NCI-H345 (cell line): ENCODE results near the gene TMEM220.
A peak's percentile ranks its signal among the peaks of the same experiment; 100 is the strongest.
"Not testable (repeated sequence)": the region's sequence is repeated elsewhere in the genome, so short reads cannot be mapped to it uniquely, and the experiment has no call there.

Experiments used
- DNase-seq: peaks from one replicate; lab custom pipeline; 2025; lab: John Stamatoyannopoulos, UW

The TMEM220 gene

GRCh38 chr17:10728331-10728892 lies 1.4 kb downstream of the TMEM220 start:
- DNase-seq, result no peak

GRCh38 chr17:10727192-10727591 lies 2.6 kb downstream of the TMEM220 start:
- DNase-seq, result no peak

GRCh38 chr17:10726196-10726595 lies 3.6 kb downstream of the TMEM220 start:
- no peak for DNase-seq

GRCh38 chr17:10725262-10725661 lies 4.6 kb downstream of the TMEM220 start:
- DNase-seq, result no peak

- DNase-seq, result no peak
Measured at GRCh38 chr17:10724546-10725195, 5.2 kb downstream of the TMEM220 start.

- DNase-seq, result no peak
Measured at GRCh38 chr17:10718547-10718946, 11.3 kb downstream of the TMEM220 start.

GRCh38 chr17:10716218-10716617 lies 13.6 kb downstream of the TMEM220 start:
- DNase-seq, result no peak

- DNase-seq, result no peak
Measured at GRCh38 chr17:10713318-10713717, 16.5 kb downstream of the TMEM220 start.

GRCh38 chr17:10705727-10706126 lies 24.1 kb downstream of the TMEM220 start:
- DNase-seq, result no peak

GRCh38 chr17:10702574-10702973 lies 27.2 kb downstream of the TMEM220 start:
- no peak for DNase-seq

- DNase-seq, result no peak
Measured at GRCh38 chr17:10699856-10700255, 30.0 kb downstream of the TMEM220 start.

GRCh38 chr17:10698096-10698818 lies 31.6 kb downstream of the TMEM220 start:
- no peak for DNase-seq

GRCh38 chr17:10697092-10698081 lies 32.4 kb downstream of the TMEM220 start, which contains the start of the genes ADPRM and SCO1:
Gene ADPRM (plus strand): TSS chr17:10697594. CDS start chr17:10704927, 7,333 bp downstream.
Gene SCO1 (minus strand): TSS chr17:10697533. CDS start chr17:10697507, 26 bp downstream.
- peak; percentile 88 for DNase-seq

- not testable (repeated sequence) for DNase-seq
Measured at GRCh38 chr17:10695875-10696407, 33.9 kb downstream of the TMEM220 start.

GRCh38 chr17:10687499-10687898 lies 42.3 kb downstream of the TMEM220 start:
- no peak for DNase-seq

- DNase-seq, result no peak
Measured at GRCh38 chr17:10683853-10684252, 46.0 kb downstream of the TMEM220 start.

GRCh38 chr17:10681866-10682446 lies 47.9 kb downstream of the TMEM220 start:
- no peak for DNase-seq

- DNase-seq, result no peak
Measured at GRCh38 chr17:10674704-10675103, 55.1 kb downstream of the TMEM220 start.

- DNase-seq, result no peak
Measured at GRCh38 chr17:10673312-10673711, 56.5 kb downstream of the TMEM220 start.

GRCh38 chr17:10668775-10669174 lies 61.0 kb downstream of the TMEM220 start:
- no peak for DNase-seq

GRCh38 chr17:10666906-10667305 lies 62.9 kb downstream of the TMEM220 start:
- DNase-seq, result no peak
